ENCODE data around the gene PSMG1.

Gene PSMG1

DNA sequence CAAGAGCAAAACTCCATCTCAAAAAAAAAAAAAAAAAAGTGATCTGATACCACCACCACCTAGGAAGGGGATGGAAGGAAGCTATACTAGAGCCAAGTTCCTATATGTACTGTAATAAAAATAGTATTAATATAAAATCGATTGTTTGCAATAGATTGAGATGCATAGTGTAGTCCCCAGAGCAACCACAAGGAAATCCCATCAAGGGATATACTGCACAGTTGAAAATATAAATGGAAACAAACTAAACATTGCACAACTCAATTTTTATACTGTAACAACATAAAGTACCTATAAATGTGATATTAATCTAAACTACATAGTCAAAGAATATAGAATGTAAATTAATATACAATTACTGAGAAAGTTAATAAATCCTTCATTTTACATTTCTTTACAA, 20.9 kb upstream of the PSMG1 start:
- no peak overlapping the region for H3K4me3 Mint-ChIP-seq
- no peak overlapping the region for H3K27ac Mint-ChIP-seq
- peaks cover 9% of the 10 kb centered on the region for H3K4me1 Mint-ChIP-seq (ENCODE audit: low read depth)
- H3K27me3 Mint-ChIP-seq (ENCODE audit: low read depth): no peaks in the 10 kb centered on the region
- DNase-seq (ENCODE audit: low spot score): no peak
- H3K9me3 Mint-ChIP-seq: no peaks in the 10 kb centered on the region
- H3K36me3 Mint-ChIP-seq (ENCODE audit: low read depth): peaks cover 39% of the 10 kb centered on the region

GRCh38 chr21:39198800-39199199, 15.5 kb upstream of the PSMG1 start:
- Mint-ChIP-seq H3K27ac (no peak overlapping the region), H3K9me3 (no peaks in the 10 kb centered on the region), H3K4me1 (ENCODE audit: low read depth) (peaks cover 26% of the 10 kb centered on the region), H3K36me3 (ENCODE audit: low read depth) (peaks cover 59% of the 10 kb centered on the region), H3K27me3 (ENCODE audit: low read depth) (no peaks in the 10 kb centered on the region), H3K4me3 (no peak overlapping the region)
- no peak for DNase-seq (ENCODE audit: low spot score)

- H3K4me1 Mint-ChIP-seq (ENCODE audit: low read depth): peaks cover 26% of the 10 kb centered on the region
- H3K9me3 Mint-ChIP-seq: no peaks in the 10 kb centered on the region
- no peaks in the 10 kb centered on the region for H3K27me3 Mint-ChIP-seq (ENCODE audit: low read depth)
- no peak for DNase-seq (ENCODE audit: low spot score)
- H3K27ac Mint-ChIP-seq: no peak overlapping the region
- H3K36me3 Mint-ChIP-seq (ENCODE audit: low read depth): peaks cover 56% of the 10 kb centered on the region
- H3K4me3 Mint-ChIP-seq: no peak overlapping the region
Observed at GRCh38 chr21:39197448-39198233, 14.4 kb upstream of the PSMG1 start.

DNA sequence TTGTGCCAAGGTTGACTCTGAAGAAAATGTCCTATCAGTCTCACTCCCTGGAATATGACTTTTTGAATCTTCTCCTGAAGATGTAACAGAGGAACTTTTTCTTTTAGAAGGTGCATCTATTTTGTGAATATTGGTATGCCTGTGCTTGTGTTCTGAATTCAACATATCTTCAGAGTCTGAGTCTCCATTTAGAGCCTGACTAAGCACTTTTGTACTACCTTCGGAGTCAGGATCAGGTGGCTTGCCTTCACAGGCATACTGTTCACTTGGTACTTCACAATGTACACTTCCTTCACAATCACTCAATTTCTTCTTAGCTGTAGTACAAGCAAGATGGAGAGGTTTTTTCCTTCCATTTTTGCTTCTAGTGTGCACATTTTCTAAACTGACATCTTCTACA, 13.6 kb upstream of the PSMG1 start:
- H3K27ac Mint-ChIP-seq: peak overlapping the region; percentile 82
- peak overlapping the region; percentile 59 for H3K4me3 Mint-ChIP-seq
- peaks cover 26% of the 10 kb centered on the region for H3K4me1 Mint-ChIP-seq (ENCODE audit: low read depth)
- peaks cover 59% of the 10 kb centered on the region for H3K36me3 Mint-ChIP-seq (ENCODE audit: low read depth)
- no peak for DNase-seq (ENCODE audit: low spot score)
- no peaks in the 10 kb centered on the region for H3K9me3 Mint-ChIP-seq
- H3K27me3 Mint-ChIP-seq (ENCODE audit: low read depth): no peaks in the 10 kb centered on the region

DNA sequence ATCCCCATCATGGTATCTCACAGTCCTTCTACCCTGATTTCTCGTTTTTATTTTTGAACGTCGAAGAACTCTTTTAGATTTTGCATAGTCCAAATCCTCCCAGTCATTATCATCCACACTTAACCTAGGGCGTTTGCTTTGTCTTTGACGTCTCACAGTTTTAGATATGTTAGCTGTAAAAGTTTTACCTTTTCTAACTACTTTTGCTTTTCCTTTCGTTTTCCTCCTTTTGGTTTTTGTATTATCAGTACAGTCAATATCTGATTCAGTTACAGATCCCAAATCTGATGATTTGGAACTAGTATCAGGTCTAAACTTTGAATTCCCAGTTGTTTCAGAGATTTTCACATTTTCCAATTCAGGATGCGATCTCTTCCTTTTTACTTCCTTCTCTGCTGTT, 13.1 kb upstream of the PSMG1 start:
- Mint-ChIP-seq H3K4me1 (ENCODE audit: low read depth) (peaks cover 26% of the 10 kb centered on the region), H3K4me3 (peak overlapping the region; percentile 59), H3K36me3 (ENCODE audit: low read depth) (peaks cover 56% of the 10 kb centered on the region), H3K27ac (peak overlapping the region; percentile 82), H3K9me3 (no peaks in the 10 kb centered on the region), H3K27me3 (ENCODE audit: low read depth) (no peaks in the 10 kb centered on the region)
- DNase-seq (ENCODE audit: low spot score): no peak

DNA sequence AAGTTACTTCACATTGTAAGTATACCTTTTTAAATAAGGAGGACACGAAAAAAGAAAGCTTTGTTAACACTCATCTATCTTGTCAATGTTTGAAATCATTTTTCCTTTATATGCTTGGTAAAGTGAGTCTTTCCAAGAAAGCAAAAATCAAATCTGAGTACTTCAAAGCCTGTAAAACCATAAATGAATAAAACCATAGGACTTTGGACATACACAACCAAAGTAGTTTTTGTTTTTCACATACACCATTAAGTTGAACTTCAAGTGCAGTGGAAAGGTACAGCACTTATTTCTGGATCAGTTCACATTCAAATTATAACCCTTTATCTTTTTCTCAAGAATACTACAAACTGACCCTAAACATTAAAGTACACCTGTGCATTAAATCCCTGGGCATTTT, 10.1 kb upstream of the PSMG1 start:
- Mint-ChIP-seq H3K9me3 (no peaks in the 10 kb centered on the region), H3K4me1 (ENCODE audit: low read depth) (peaks cover 41% of the 10 kb centered on the region), H3K27me3 (ENCODE audit: low read depth) (no peaks in the 10 kb centered on the region), H3K4me3 (no peak overlapping the region), H3K27ac (no peak overlapping the region), H3K36me3 (ENCODE audit: low read depth) (peaks cover 52% of the 10 kb centered on the region)
- no peak for DNase-seq (ENCODE audit: low spot score)

DNA sequence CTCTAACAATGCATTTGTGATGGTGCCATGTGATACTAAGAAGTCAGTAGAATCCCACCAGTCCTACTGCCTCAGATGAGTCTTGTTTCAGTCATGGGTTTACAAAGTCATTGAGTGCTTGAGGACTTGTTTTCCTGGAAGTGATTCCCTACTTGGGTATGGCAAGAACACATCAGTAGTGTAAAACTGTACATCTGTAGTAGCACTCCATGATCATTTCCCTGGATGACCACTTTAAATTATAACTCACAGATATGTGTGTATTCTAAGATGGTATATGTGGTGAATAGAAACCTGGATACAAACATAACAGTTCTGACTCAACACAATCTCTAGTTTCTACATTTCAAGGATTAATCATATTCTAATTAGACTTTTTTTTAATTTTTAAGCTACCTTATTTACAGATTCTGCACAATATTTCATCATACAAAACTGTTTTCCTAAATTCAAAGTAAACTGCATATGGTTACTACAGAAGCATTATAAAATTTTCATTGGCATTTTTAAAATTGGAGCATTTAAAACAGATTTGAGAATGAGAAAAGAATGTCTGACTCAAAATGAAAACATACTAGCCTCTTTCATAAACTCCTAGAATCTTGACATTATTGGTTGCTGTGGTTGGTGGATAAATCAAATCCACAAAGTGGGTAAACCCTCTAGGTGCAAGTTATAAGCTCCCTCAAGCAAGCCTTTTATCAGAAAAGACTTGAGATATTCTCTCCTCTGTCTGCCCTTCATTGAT, 6.8 kb upstream of the PSMG1 start:
- no peak for DNase-seq (ENCODE audit: low spot score)
- no peak overlapping the region for H3K4me3 Mint-ChIP-seq
- H3K9me3 Mint-ChIP-seq: no peaks in the 10 kb centered on the region
- no peak overlapping the region for H3K27ac Mint-ChIP-seq
- peaks cover 32% of the 10 kb centered on the region for H3K36me3 Mint-ChIP-seq (ENCODE audit: low read depth)
- no peaks in the 10 kb centered on the region for H3K27me3 Mint-ChIP-seq (ENCODE audit: low read depth)
- H3K4me1 Mint-ChIP-seq (ENCODE audit: low read depth): peaks cover 44% of the 10 kb centered on the region

GRCh38 chr21:39188521-39189139, 5.4 kb upstream of the PSMG1 start:
- Mint-ChIP-seq H3K27ac (no peak overlapping the region), H3K9me3 (no peaks in the 10 kb centered on the region), H3K4me3 (no peak overlapping the region), H3K4me1 (ENCODE audit: low read depth) (peaks cover 44% of the 10 kb centered on the region), H3K27me3 (ENCODE audit: low read depth) (no peaks in the 10 kb centered on the region), H3K36me3 (ENCODE audit: low read depth) (peaks cover 23% of the 10 kb centered on the region)
- DNase-seq (ENCODE audit: low spot score): no peak

- peaks cover 22% of the 10 kb centered on the region for H3K36me3 Mint-ChIP-seq (ENCODE audit: low read depth)
- no peak overlapping the region for H3K4me3 Mint-ChIP-seq
- peaks cover 47% of the 10 kb centered on the region for H3K4me1 Mint-ChIP-seq (ENCODE audit: low read depth)
- H3K9me3 Mint-ChIP-seq: no peaks in the 10 kb centered on the region
- DNase-seq (ENCODE audit: low spot score): no peak
- H3K27me3 Mint-ChIP-seq (ENCODE audit: low read depth): no peaks in the 10 kb centered on the region
- H3K27ac Mint-ChIP-seq: no peak overlapping the region
Observed at GRCh38 chr21:39187141-39187540, 3.9 kb upstream of the PSMG1 start.

- Mint-ChIP-seq H3K36me3 (ENCODE audit: low read depth) (peaks cover 20% of the 10 kb centered on the region), H3K4me1 (ENCODE audit: low read depth) (peaks cover 52% of the 10 kb centered on the region), H3K4me3 (no peak overlapping the region), H3K27me3 (ENCODE audit: low read depth) (no peaks in the 10 kb centered on the region), H3K27ac (no peak overlapping the region), H3K9me3 (no peaks in the 10 kb centered on the region)
- DNase-seq (ENCODE audit: low spot score): no peak
Observed at GRCh38 chr21:39186676-39187075, 3.4 kb upstream of the PSMG1 start.

- Mint-ChIP-seq H3K27me3 (ENCODE audit: low read depth) (no peaks in the 10 kb centered on the region), H3K9me3 (no peaks in the 10 kb centered on the region), H3K36me3 (ENCODE audit: low read depth) (peaks cover 22% of the 10 kb centered on the region), H3K4me3 (peak overlapping the region; percentile 98), H3K27ac (peak overlapping the region; percentile 6), H3K4me1 (ENCODE audit: low read depth) (peaks cover 53% of the 10 kb centered on the region)
- DNase-seq (ENCODE audit: low spot score): no peak
Observed at GRCh38 chr21:39185157-39185556, 1.9 kb upstream of the PSMG1 start.

GRCh38 chr21:39184050-39184980, 1.1 kb upstream of the PSMG1 start:
- Mint-ChIP-seq H3K27me3 (ENCODE audit: low read depth) (no peaks in the 10 kb centered on the region), H3K4me1 (ENCODE audit: low read depth) (peaks cover 58% of the 10 kb centered on the region), H3K9me3 (no peaks in the 10 kb centered on the region), H3K36me3 (ENCODE audit: low read depth) (peaks cover 28% of the 10 kb centered on the region), H3K27ac (peak overlapping the region; percentile 97), H3K4me3 (peak overlapping the region; percentile 98)
- DNase-seq (ENCODE audit: low spot score): no peak

GRCh38 chr21:39182484-39183271, 573 bp downstream of the PSMG1 start:
- Mint-ChIP-seq H3K4me1 (ENCODE audit: low read depth) (peaks cover 57% of the 10 kb centered on the region), H3K27me3 (ENCODE audit: low read depth) (no peaks in the 10 kb centered on the region), H3K4me3 (peak overlapping the region; percentile 98), H3K27ac (peak overlapping the region; percentile 97), H3K36me3 (ENCODE audit: low read depth) (peaks cover 33% of the 10 kb centered on the region), H3K9me3 (no peaks in the 10 kb centered on the region)
- no peak for DNase-seq (ENCODE audit: low spot score)
